ENCODE data around the gene GLIPR1.

The GLIPR1 gene

GRCh38 chr12:75528692-75529091, 48.1 kb downstream of the GLIPR1 start:
- Histone ChIP-seq H3K4me3 (replicated peaks; ENCODE audit: insufficient read depth, low read length) (no peak overlapping the region), H3K27me3 (ENCODE audit: insufficient read depth, poor library complexity, severe bottlenecking) (no peaks in the 10 kb centered on the region), H3K27ac (replicated peaks) (no peak overlapping the region)
- no peak for TF ChIP-seq GABPA (IDR thresholded peaks at IDR 0.05; ENCODE audit: low read depth)
- TF ChIP-seq REST (IDR thresholded peaks at IDR 0.05; ENCODE audit: insufficient replicate concordance, low read depth): no peak
- no peak for TF ChIP-seq SPI1 (IDR thresholded peaks at IDR 0.05; ENCODE audit: borderline replicate concordance, low read depth)
- no peak for TF ChIP-seq CTCF (IDR thresholded peaks at IDR 0.05; ENCODE audit: insufficient read depth, low read length)
- no peak for TF ChIP-seq POLR2AphosphoS5 (IDR thresholded peaks at IDR 0.05; ENCODE audit: low read depth)
- DNase-seq (ENCODE audit: low read depth in 1 of 2, low spot score in 1 of 2): no peak

- H3K4me3 ChIP-seq (replicated peaks; ENCODE audit: insufficient read depth, low read length): no peak overlapping the region
- TF ChIP-seq REST (IDR thresholded peaks at IDR 0.05; ENCODE audit: insufficient replicate concordance, low read depth): no peak
- no peaks in the 10 kb centered on the region for H3K27me3 ChIP-seq (ENCODE audit: insufficient read depth, poor library complexity, severe bottlenecking)
- no peak for DNase-seq (ENCODE audit: low read depth in 1 of 2, low spot score in 1 of 2)
- H3K27ac ChIP-seq (replicated peaks): no peak overlapping the region
Measured at GRCh38 chr12:75529316-75529715, 48.8 kb downstream of the GLIPR1 start.

- Histone ChIP-seq H3K27ac (replicated peaks) (no peak overlapping the region), H3K27me3 (ENCODE audit: insufficient read depth, poor library complexity, severe bottlenecking) (no peaks in the 10 kb centered on the region), H3K4me3 (replicated peaks; ENCODE audit: insufficient read depth, low read length) (no peak overlapping the region)
- TF ChIP-seq CTCF (IDR thresholded peaks at IDR 0.05; ENCODE audit: insufficient read depth, low read length) (no peak), GABPA (IDR thresholded peaks at IDR 0.05; ENCODE audit: low read depth) (no peak), SPI1 (IDR thresholded peaks at IDR 0.05; ENCODE audit: borderline replicate concordance, low read depth) (no peak), REST (IDR thresholded peaks at IDR 0.05; ENCODE audit: insufficient replicate concordance, low read depth) (no peak), POLR2AphosphoS5 (IDR thresholded peaks at IDR 0.05; ENCODE audit: low read depth) (no peak)
- no peak for DNase-seq (ENCODE audit: low read depth in 1 of 2, low spot score in 1 of 2)
Measured at GRCh38 chr12:75529826-75530225, 49.3 kb downstream of the GLIPR1 start.

- H3K4me3 ChIP-seq (replicated peaks; ENCODE audit: insufficient read depth, low read length): no peak overlapping the region
- TF ChIP-seq CTCF (IDR thresholded peaks at IDR 0.05; ENCODE audit: insufficient read depth, low read length): no peak
- TF ChIP-seq POLR2AphosphoS5 (IDR thresholded peaks at IDR 0.05; ENCODE audit: low read depth): no peak
- TF ChIP-seq GABPA (IDR thresholded peaks at IDR 0.05; ENCODE audit: low read depth): no peak
- TF ChIP-seq REST (IDR thresholded peaks at IDR 0.05; ENCODE audit: insufficient replicate concordance, low read depth): no peak
- no peaks in the 10 kb centered on the region for H3K27me3 ChIP-seq (ENCODE audit: insufficient read depth, poor library complexity, severe bottlenecking)
- DNase-seq (ENCODE audit: low read depth in 1 of 2, low spot score in 1 of 2): no peak
- H3K27ac ChIP-seq (replicated peaks): no peak overlapping the region
Measured at GRCh38 chr12:75533239-75533638, 52.7 kb downstream of the GLIPR1 start.
